Kidney epithelial cell (primary cell): ENCODE results near the gene ZNF324. TPM values are rescaled to one million over a fixed set of nuclear protein-coding genes. Genes with fewer than 3 reads are reported as not detected.

Source experiments
- DNase-seq: peaks from one replicate; pipeline ENCODE4 v3.0.0-alpha.2; 2010; ENCODE audit warnings: low read depth
- H3K27me3 ChIP-seq: 2 replicates; pipeline ENCODE4 v1.6.0; 2011; ENCODE audit warnings: low read length; ENCODE audit not compliant: control insufficient read depth, insufficient read depth
- H3K36me3 ChIP-seq: 2 replicates; pipeline ENCODE4 v1.5.1; 2011; ENCODE audit warnings: low read length; ENCODE audit not compliant: control insufficient read depth, insufficient read depth
- H3K4me3 ChIP-seq: 2 replicates; pipeline ENCODE4 v1.5.1; 2011; ENCODE audit warnings: low read depth, mild to moderate bottlenecking, control low read depth, low read length
- CTCF ChIP-seq: IDR thresholded peaks from 2 replicates; pipeline ENCODE4 v1.5.1; 2011; ENCODE audit warnings: mild to moderate bottlenecking, moderate library complexity, low read length, control low read depth, inconsistent platforms; ENCODE audit not compliant: insufficient read depth, poor library complexity, severe bottlenecking
- total RNA-seq: library from RNA; depleted of rRNA; stranded (reverse); fragments of >200 nt; gene quantifications from 2 replicates; pipeline ENCODE4 v1.2.3, GENCODE V29; 2015

The ZNF324 gene
- total RNA-seq, 1 donor from 2014 or later = 7.2 TPM

GRCh38 chr19:58491393-58491792 is 24.5 kb downstream of the ZNF324 start:
- no peak for TF ChIP-seq CTCF
- H3K36me3 ChIP-seq = no peaks in the 10 kb centered on the region
- DNase-seq = no peak
- H3K4me3 ChIP-seq = no peak overlapping the region
- no peaks in the 10 kb centered on the region for H3K27me3 ChIP-seq

- H3K4me3 ChIP-seq = no peak overlapping the region
- H3K27me3 ChIP-seq = no peaks in the 10 kb centered on the region
- no peaks in the 10 kb centered on the region for H3K36me3 ChIP-seq
- TF ChIP-seq CTCF = no peak
- DNase-seq = no peak
Observed at GRCh38 chr19:58492265-58492664, 25.4 kb downstream of the ZNF324 start.

- Histone ChIP-seq H3K36me3 (no peaks in the 10 kb centered on the region), H3K4me3 (no peak overlapping the region), H3K27me3 (no peaks in the 10 kb centered on the region)
- no peak for TF ChIP-seq CTCF
- no peak for DNase-seq
Observed at GRCh38 chr19:58497634-58498170, 30.8 kb downstream of the ZNF324 start.

GRCh38 chr19:58498316-58499020 is 31.6 kb downstream of the ZNF324 start:
- TF ChIP-seq CTCF = no peak
- no peak for DNase-seq

GRCh38 chr19:58499021-58499927 is 32.4 kb downstream of the ZNF324 start:
- TF ChIP-seq CTCF = peak; percentile 51
- Histone ChIP-seq H3K4me3 (peak overlapping the region; percentile 53), H3K27me3 (no peaks in the 10 kb centered on the region), H3K36me3 (no peaks in the 10 kb centered on the region)
- DNase-seq = peak; percentile 95

More at GRCh38 chr19:58498316-58499020, 31.6 kb downstream of the ZNF324 start:
- no peaks in the 10 kb centered on the region for H3K36me3 ChIP-seq
- H3K4me3 ChIP-seq = peak overlapping the region; percentile 35
- H3K27me3 ChIP-seq = no peaks in the 10 kb centered on the region
